ENCODE measurements around the gene CYP2J2.

DNA sequence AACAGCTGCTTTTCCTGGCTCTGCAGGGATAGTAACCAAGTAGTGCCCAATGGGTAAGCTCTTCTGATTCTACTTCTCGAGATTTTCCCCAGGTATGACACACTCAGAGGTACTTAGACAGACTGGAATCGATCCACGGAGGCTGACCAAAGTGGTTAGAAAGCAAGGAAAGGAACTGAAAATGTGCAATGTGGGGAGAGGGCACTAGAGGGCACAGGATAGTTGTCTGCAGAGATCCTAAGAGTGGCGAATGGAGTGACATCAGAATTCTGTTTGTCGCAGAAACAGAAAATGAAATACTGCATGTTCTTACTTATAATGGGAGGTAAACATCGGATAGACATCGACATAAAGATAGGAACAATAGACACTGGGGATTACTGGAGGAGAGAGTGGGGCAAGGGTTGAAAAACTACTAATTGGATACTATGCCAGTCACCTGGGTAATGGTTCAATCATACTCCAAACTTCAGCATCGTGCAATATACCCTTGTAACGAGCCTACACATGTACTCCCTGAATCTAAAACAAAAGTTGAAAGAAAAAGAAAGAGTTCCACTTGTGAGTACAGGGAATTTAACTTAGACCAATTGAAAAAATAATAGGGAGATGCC lies 23.3 kb downstream of the CYP2J2 start:
- no peak for TF ChIP-seq POLR2A (IDR thresholded peaks at IDR 0.05)
- TF ChIP-seq, protein P1, sequence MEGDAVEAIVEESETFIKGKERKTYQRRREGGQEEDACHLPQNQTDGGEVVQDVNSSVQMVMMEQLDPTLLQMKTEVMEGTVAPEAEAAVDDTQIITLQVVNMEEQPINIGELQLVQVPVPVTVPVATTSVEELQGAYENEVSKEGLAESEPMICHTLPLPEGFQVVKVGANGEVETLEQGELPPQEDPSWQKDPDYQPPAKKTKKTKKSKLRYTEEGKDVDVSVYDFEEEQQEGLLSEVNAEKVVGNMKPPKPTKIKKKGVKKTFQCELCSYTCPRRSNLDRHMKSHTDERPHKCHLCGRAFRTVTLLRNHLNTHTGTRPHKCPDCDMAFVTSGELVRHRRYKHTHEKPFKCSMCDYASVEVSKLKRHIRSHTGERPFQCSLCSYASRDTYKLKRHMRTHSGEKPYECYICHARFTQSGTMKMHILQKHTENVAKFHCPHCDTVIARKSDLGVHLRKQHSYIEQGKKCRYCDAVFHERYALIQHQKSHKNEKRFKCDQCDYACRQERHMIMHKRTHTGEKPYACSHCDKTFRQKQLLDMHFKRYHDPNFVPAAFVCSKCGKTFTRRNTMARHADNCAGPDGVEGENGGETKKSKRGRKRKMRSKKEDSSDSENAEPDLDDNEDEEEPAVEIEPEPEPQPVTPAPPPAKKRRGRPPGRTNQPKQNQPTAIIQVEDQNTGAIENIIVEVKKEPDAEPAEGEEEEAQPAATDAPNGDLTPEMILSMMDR (IDR thresholded peaks at IDR 0.05): no peak

Data from ovary (tissue), 3 donors.